NT2/D1 (cell line): ENCODE measurements around the gene ZBTB18.

ENCODE experiments used
- SUZ12 ChIP-seq: IDR thresholded peaks from 2 replicates; pipeline ENCODE4 v1.6.1; 2011; ENCODE audit not compliant: insufficient read length, insufficient read depth; ENCODE audit errors: extremely low read depth
- ZNF274 ChIP-seq: IDR thresholded peaks from 2 replicates; pipeline ENCODE4 v1.6.1; 2011; ENCODE audit warnings: mild to moderate bottlenecking, low read depth, low read length

GRCh38 chr1:244065960-244066388, 14.9 kb downstream of the ZBTB18 start:
- TF ChIP-seq ZNF274 (no peak), SUZ12 (no peak)
